Globus pallidus (tissue), 1 donor: ENCODE measurements around the gene PRDM16.
A peak's percentile ranks its signal among the peaks of the same experiment; 100 is the strongest.

ENCODE experiments used
- DNase-seq: peaks from one replicate; pipeline ENCODE4 v3.0.0-alpha.2; 2015; ENCODE audit warnings: low spot score

PRDM16 gene

GRCh38 chr1:3430820-3431219 lies 361.8 kb downstream of the PRDM16 start:
- DNase-seq = no peak

- DNase-seq = no peak
Observed at GRCh38 chr1:3431266-3431665, 362.3 kb downstream of the PRDM16 start.

- no peak for DNase-seq
Observed at GRCh38 chr1:3431686-3432085, 362.7 kb downstream of the PRDM16 start.

GRCh38 chr1:3432306-3432705 lies 363.3 kb downstream of the PRDM16 start:
- no peak for DNase-seq

- no peak for DNase-seq
Observed at GRCh38 chr1:3433076-3433475, 364.1 kb downstream of the PRDM16 start.

GRCh38 chr1:3433596-3434320 lies 364.8 kb downstream of the PRDM16 start:
- DNase-seq = no peak

GRCh38 chr1:3434406-3435110 lies 365.6 kb downstream of the PRDM16 start:
- DNase-seq = no peak

GRCh38 chr1:3435666-3436065 lies 366.7 kb downstream of the PRDM16 start:
- DNase-seq = no peak

- no peak for DNase-seq
Observed at GRCh38 chr1:3436451-3436850, 367.4 kb downstream of the PRDM16 start.

- no peak for DNase-seq
Observed at GRCh38 chr1:3436901-3437300, 367.9 kb downstream of the PRDM16 start.

GRCh38 chr1:3438661-3439180 lies 369.7 kb downstream of the PRDM16 start:
- DNase-seq = no peak

- no peak for DNase-seq
Observed at GRCh38 chr1:3439346-3440299, 370.6 kb downstream of the PRDM16 start.

- DNase-seq = no peak
Observed at GRCh38 chr1:3440300-3440681, 371.3 kb downstream of the PRDM16 start.

- DNase-seq = no peak
Observed at GRCh38 chr1:3440711-3441409, 371.9 kb downstream of the PRDM16 start.

GRCh38 chr1:3441410-3441847 lies 372.4 kb downstream of the PRDM16 start:
- DNase-seq = peak; percentile 87

- no peak for DNase-seq
Observed at GRCh38 chr1:3441880-3442279, 372.9 kb downstream of the PRDM16 start.

- no peak for DNase-seq
Observed at GRCh38 chr1:3442331-3442730, 373.3 kb downstream of the PRDM16 start.

GRCh38 chr1:3442901-3443300 lies 373.9 kb downstream of the PRDM16 start:
- no peak for DNase-seq

- DNase-seq = no peak
Observed at GRCh38 chr1:3443807-3444206, 374.8 kb downstream of the PRDM16 start.

- DNase-seq = no peak
Observed at GRCh38 chr1:3444298-3444697, 375.3 kb downstream of the PRDM16 start.

GRCh38 chr1:3444736-3445135 lies 375.7 kb downstream of the PRDM16 start:
- DNase-seq = peak; percentile 54
